PFSK-1 (cell line): ENCODE data around the gene ALOX12.

Source experiments
- FOXP2 ChIP-seq: optimal IDR thresholded peaks from 2 replicates; pipeline ENCODE3; 2011; ENCODE audit warnings: borderline replicate concordance, control low read depth, inconsistent platforms; ENCODE audit not compliant: insufficient read depth; ENCODE audit errors: extremely low read length, extremely low read depth
- POLR2AphosphoS5 ChIP-seq: IDR thresholded peaks from 2 replicates; pipeline ENCODE4 v1.6.1; 2012; ENCODE audit warnings: low read depth, mild to moderate bottlenecking, control low read depth, low read length, moderate library complexity
- REST ChIP-seq, 2 experiments: IDR thresholded peaks; 2 replicates each; pipeline versions ENCODE4 v1.6.1 to v1.8.0; 2011 to 2012; ENCODE audit warnings: low read depth in 2 of 2, low read length in 2 of 2, control low read depth in 1 of 2, inconsistent platforms in 1 of 2, mild to moderate bottlenecking in 1 of 2, moderate library complexity in 1 of 2; ENCODE audit not compliant: insufficient read depth in 1 of 2
- SIN3A ChIP-seq: IDR thresholded peaks from 2 replicates; pipeline ENCODE4 v1.6.1; 2012; ENCODE audit warnings: mild to moderate bottlenecking, low read length, moderate library complexity, borderline replicate concordance; ENCODE audit not compliant: insufficient read depth
- TAF1 ChIP-seq: IDR thresholded peaks from 2 replicates; pipeline ENCODE4 v1.6.1; 2012; ENCODE audit warnings: low read length, control low read depth, borderline replicate concordance; ENCODE audit not compliant: insufficient read depth

The ALOX12 gene

GRCh38 chr17:7007143-7007542 lies 11.3 kb downstream of the ALOX12 start:
- TF ChIP-seq TAF1, result no peak
- TF ChIP-seq SIN3A, result no peak
- TF ChIP-seq REST (IDR thresholded peaks at IDR 0.05; ENCODE audit: insufficient read depth in 1 of 2, low read depth in 2 of 2, low read length in 2 of 2), result no peak
- TF ChIP-seq POLR2AphosphoS5, result no peak
- TF ChIP-seq FOXP2, result no peak

- TF ChIP-seq REST (IDR thresholded peaks at IDR 0.05; ENCODE audit: insufficient read depth in 1 of 2, low read depth in 2 of 2, low read length in 2 of 2) (no peak), TAF1 (no peak), SIN3A (no peak), FOXP2 (no peak), POLR2AphosphoS5 (no peak)
These were observed 14.7 kb downstream of the ALOX12 start for GRCh38 chr17:7010523-7010922.

GRCh38 chr17:7011415-7011814 lies 15.6 kb downstream of the ALOX12 start:
- TF ChIP-seq SIN3A (no peak), REST (IDR thresholded peaks at IDR 0.05; ENCODE audit: insufficient read depth in 1 of 2, low read depth in 2 of 2, low read length in 2 of 2) (no peak), POLR2AphosphoS5 (no peak), TAF1 (no peak), FOXP2 (no peak)

GRCh38 chr17:7011942-7012254 lies 16.0 kb downstream of the ALOX12 start:
- no peak for TF ChIP-seq FOXP2
- TF ChIP-seq POLR2AphosphoS5, result no peak
- no peak for TF ChIP-seq SIN3A
- no peak for TF ChIP-seq TAF1
- no peak for TF ChIP-seq REST (IDR thresholded peaks at IDR 0.05; ENCODE audit: insufficient read depth in 1 of 2, low read depth in 2 of 2, low read length in 2 of 2)

GRCh38 chr17:7014261-7014994 lies 18.6 kb downstream of the ALOX12 start:
- TF ChIP-seq FOXP2, result peak; percentile 88
- TF ChIP-seq SIN3A, result no peak; the same call in 1 of the 2 replicates
- TF ChIP-seq TAF1, result peak; percentile 85; the same call in 1 of the 2 replicates
- peak; percentile 89 for TF ChIP-seq POLR2AphosphoS5
- TF ChIP-seq REST (IDR thresholded peaks at IDR 0.05; ENCODE audit: insufficient read depth in 1 of 2, low read depth in 2 of 2, low read length in 2 of 2), result 0 out of 4 replicates have a peak, but pooled peaks of 1 of the 2 experiments have one; percentile 3
